GM18951 (cell line): ENCODE results near the gene YWHAE.
"Not testable (repeated sequence)": the region's sequence is repeated elsewhere in the genome, so short reads cannot be mapped to it uniquely, and the experiment has no call there.

Experiments used
- POLR2A ChIP-seq: IDR thresholded peaks from 4 replicates; pipeline ENCODE4 v1.6.1; 2011; ENCODE audit warnings: mild to moderate bottlenecking; ENCODE audit not compliant: insufficient read length, insufficient read depth; ENCODE audit errors: extremely low read depth
- in situ Hi-C: fragments of 300-500 bp; cut with MboI; formaldehyde crosslinking; loops from one replicate; pipeline ENCODE4 v1.12.0; 2022; ENCODE audit warnings: low sequenced_read_pairs, mixed read lengths, inconsistent platforms; ENCODE audit not compliant: unreplicated experiment

Gene YWHAE

DNA sequence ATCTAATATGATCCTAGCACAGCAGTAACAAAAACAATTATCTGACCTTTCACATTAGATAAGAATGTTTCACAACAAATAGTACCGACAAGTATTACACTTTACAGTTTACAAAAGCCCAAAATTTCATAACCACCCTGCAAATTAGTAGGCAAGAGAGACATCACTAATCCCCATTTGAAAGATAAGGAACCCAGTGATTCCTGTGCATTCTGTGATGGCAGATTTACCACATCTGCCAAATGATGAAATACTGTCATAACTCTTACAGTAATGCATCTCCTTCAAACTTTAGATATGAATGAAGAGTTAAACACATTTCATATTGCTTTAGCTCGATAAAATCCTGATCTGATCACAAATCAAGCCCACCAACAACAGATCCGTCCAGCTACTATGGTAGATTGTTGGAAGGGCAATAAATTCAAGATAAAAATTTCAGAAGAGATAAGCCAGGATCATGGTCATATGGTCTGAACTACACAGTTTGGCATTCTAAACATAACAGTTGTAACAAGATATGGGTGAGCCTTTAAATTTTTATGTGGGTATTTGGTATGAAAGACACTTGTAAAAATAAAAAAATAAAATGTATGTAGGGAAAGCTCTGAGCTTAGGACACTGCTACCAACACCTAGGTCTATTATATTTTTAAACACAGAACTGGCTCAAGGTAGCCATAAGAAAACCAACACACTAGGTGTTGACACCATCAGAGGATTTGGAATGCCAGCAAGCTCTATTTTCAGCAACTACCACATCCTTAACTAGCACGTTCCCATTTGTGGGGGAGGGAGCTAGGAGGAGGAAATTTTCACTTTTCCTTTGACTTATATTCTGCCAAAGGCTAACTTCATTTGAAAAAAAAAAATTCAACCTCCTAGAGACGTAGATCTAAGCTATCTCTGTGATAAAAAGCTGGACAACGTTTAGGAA is 9.3 kb downstream of the YWHAE start:
- no peak for TF ChIP-seq POLR2A
- in situ Hi-C loops, result no loop called here

GRCh38 chr17:1387490-1388227 is 12.4 kb downstream of the YWHAE start:
- in situ Hi-C loops, result not testable (repeated sequence)

DNA sequence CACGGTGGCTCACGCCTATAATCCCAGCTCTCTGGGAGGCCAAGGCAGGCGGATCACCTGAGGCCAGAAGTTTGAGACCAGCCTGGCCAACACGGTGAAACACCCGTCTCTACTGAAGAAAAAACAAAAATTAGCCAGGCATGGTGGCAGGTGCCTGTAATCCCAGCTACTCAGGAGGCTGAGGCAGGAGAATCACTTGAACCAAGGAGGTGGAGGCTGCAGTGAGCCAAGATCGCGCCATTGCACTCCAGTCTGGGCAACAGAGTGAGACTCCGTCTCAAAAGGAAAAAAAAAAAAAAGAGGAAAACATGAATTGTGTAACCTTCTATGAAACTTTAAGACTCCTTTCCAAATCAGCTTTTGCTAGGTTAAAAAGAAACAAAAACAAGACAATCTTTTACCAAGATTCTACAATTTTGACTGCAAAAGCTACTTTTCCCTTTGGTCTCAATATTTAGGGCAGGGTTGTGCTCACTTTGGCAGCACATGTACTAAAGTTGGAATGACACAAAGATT is 13.3 kb downstream of the YWHAE start:
- in situ Hi-C loops, result not testable (repeated sequence)

- in situ Hi-C loops, result no loop called here
These were observed 13.8 kb downstream of the YWHAE start for GRCh38 chr17:1386265-1386664.

DNA sequence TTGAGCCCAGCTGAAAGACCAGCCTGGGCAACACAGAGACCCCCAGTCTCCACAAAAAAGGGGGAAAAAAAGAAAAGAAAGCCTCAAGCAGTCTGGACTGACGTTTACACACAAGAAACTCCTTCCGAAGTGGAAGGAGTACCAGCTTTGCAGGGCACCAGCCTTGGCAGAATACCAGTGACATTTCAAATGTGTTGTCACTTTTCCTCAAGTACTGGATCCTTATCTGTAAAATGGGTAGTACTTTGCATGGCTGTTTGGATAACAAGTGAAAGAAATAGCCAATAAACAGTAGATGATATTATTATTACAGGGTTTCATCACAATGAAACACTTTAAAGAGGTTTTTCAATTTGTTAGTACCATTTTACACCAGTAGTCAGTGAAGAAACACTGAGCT is 14.2 kb downstream of the YWHAE start:
- in situ Hi-C loops, result no loop called here

More at GRCh38 chr17:1386265-1386664, 13.8 kb downstream of the YWHAE start:
- no peak for TF ChIP-seq POLR2A

GRCh38 chr17:1384905-1385435 is 15.1 kb downstream of the YWHAE start:
- in situ Hi-C loops, result no loop called here
- TF ChIP-seq POLR2A, result no peak

More for the DNA sequence above, 14.2 kb downstream of the YWHAE start:
- TF ChIP-seq POLR2A, result no peak

DNA sequence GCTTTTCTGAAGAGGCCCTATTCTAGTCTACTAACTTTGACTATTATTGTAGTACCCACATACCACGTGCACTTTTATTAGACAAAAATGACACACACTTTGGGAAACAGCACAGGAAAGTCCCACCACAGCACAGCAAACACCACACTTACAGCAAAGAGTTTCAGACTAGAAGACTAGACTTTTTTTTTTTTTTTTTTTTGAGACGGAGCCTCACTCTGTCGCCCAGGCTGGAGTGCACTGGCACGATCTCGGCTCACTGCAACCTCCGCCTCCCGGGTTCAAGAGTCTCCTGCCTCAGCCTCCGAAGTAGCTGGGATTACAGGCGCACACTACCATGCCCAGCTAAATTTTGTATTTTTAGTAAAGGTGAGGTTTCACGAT is 20.1 kb downstream of the YWHAE start:
- in situ Hi-C loops, result no loop called here
- no peak for TF ChIP-seq POLR2A

DNA sequence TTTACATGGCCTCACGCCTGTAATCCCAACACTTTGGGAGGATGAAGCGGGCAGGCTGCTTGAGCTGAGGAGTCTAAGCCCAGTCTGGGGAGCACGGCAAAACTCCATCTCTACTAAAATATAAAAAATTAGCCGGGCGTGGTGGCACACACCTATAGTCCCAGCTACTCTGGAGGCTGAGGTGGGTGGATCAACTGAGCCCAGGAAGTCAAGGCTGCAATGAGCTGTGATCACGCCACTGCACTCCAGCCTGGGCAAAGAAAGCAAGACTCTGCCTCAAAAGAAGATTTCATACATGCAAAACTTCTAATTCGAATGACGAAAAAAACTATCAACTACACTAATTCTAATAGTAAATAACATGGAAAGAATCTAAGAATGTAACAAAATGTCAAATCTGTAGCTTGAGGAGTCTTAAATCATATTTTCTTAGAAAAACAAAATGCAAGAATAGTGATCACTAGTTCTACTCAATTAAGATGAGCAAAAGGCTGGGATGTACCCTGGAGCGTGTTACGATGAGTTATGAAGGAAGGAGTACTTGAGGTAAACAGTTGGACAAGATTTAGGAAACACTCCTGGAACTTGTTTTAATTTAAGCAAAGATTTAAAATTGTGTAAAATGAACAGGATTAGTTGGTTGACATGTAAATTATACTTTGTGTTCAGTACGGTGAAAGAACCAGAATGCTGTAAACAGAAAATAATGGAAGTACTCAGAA is 20.7 kb downstream of the YWHAE start:
- in situ Hi-C loops, result no loop called here
- TF ChIP-seq POLR2A, result no peak

DNA sequence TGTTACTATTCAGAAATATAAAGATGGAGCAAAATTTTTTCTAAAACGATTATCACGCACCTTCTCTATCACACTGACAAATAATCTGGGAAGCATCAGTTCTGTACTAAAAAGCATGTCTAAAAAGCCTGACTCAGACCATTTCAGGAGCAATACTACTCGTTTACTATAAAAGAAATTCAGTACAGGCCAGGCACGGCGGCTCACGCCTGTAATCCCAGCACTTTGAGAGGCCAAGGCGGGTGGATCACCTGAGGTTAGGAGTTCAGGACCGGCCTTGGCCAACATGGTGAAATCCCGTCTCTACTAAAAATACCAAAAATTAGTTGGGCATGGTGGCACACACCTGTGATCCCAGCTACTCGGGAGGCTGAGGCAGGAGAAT is 21.6 kb downstream of the YWHAE start:
- in situ Hi-C loops, result not testable (repeated sequence)

DNA sequence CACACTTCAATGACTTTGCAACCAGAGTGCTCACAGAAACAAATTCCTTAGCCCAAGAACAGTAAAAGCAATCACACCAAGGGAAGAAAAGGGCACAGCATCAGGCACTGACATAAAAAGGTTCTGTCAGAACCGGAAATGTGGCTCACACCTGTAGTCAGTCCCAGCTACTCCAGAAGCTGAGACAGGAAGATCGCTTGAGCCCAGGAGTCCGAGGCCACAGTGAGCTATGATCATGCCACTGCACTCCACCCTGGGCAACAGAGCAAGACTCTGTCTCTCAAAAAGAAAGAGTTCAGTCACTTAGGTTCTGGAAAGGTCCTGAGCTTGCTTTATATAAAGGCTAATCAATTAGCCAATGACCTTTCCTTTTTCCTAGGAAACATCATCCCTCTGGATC is 22.7 kb downstream of the YWHAE start:
- TF ChIP-seq POLR2A, result no peak
- in situ Hi-C loops, result no loop called here

DNA sequence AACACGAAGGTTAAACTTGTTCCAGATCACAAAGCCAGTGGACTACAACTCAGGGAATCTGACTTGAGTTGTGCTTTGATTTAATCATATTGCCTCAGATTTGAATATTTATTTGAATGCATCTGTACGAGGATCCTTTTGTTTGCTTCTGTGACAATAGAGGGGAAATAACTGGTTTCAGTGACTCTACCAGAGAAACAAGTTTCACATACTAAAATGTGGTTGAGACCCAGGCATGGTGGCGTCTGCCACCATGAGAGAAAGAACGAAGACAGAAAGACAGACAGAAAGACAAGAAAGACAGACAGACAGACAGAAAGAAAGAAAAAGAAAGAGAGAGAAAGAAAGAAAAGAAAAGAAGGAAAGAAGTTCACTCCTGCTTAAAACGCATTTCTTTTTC is 24.0 kb downstream of the YWHAE start:
- in situ Hi-C loops, result no loop called here

DNA sequence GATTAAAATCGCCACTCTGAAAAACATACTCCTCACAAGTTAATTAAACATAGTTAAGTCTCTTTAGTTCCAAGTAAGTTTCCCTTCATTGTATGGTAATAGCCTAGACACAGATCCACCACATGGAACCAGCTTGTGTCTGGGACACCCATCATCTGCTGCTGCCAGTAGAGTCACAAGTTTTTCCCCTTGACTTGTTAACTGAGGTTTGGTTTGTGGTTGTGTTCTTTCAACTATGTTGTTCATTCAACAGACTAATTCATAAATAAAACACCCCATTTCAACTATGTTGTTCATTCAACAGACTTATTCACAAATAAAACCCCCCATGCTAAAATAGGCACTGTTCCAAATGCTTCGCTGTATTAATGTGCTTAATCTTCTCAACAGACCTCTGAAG is 24.4 kb downstream of the YWHAE start:
- TF ChIP-seq POLR2A, result no peak
- in situ Hi-C loops, result no loop called here

More for the DNA sequence above, 24.0 kb downstream of the YWHAE start:
- TF ChIP-seq POLR2A, result no peak
